NCI-H748 (cell line): ENCODE data around the gene SRMS.
A peak's percentile ranks its signal among the peaks of the same experiment; 100 is the strongest.

Source experiments
- DNase-seq: peaks from one replicate; lab custom pipeline; 2025; ENCODE audit not compliant: unreplicated experiment; lab: John Stamatoyannopoulos, UW

The SRMS gene, protein sequence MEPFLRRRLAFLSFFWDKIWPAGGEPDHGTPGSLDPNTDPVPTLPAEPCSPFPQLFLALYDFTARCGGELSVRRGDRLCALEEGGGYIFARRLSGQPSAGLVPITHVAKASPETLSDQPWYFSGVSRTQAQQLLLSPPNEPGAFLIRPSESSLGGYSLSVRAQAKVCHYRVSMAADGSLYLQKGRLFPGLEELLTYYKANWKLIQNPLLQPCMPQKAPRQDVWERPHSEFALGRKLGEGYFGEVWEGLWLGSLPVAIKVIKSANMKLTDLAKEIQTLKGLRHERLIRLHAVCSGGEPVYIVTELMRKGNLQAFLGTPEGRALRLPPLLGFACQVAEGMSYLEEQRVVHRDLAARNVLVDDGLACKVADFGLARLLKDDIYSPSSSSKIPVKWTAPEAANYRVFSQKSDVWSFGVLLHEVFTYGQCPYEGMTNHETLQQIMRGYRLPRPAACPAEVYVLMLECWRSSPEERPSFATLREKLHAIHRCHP

DNA sequence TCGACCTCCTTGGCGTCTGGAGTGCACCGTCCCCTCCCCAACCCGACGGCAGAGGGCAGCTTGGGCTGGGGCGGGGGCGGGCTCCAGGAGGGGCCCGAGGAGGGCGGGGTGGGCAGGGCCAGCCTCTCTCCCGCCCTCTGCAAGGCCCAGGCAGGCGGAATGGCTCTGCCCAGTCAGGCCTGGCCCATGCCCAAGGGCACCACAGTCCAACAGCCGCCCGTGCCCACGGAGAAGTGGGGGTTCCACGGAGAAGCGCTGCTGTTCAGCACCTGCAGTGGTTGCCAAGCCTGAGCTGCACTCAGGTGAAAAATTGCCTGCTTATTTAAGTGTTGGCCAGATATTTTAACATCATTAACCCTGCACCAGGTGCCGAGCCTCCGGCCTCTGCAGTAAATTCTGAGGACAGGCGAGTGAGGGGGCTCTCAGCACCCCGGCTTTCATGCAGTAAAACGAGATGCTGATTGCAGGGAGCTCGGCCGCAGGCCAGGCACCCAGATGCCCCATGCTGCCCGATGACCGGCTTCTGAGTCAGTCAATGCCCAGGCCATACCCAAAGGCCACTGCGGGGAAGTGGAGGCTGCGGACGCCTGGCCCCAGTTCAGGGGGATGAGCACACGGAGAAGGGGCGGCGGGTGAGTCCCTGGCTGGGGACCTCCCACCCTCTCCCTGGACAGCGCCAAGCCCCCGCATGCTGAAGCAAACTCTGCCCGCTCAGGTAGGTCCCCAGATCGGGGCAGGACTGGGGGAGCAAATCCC lies at the start of gene SRMS:
Gene SRMS, minus strand, starts transcription at position 25 of the 756 bp plus-strand sequence. CDS start 286 bp downstream, outside the sequence.
- no peak for DNase-seq

- no peak for DNase-seq
Measured at GRCh38 chr20:63596423-63596822, 48.9 kb upstream of the SRMS start.

DNA sequence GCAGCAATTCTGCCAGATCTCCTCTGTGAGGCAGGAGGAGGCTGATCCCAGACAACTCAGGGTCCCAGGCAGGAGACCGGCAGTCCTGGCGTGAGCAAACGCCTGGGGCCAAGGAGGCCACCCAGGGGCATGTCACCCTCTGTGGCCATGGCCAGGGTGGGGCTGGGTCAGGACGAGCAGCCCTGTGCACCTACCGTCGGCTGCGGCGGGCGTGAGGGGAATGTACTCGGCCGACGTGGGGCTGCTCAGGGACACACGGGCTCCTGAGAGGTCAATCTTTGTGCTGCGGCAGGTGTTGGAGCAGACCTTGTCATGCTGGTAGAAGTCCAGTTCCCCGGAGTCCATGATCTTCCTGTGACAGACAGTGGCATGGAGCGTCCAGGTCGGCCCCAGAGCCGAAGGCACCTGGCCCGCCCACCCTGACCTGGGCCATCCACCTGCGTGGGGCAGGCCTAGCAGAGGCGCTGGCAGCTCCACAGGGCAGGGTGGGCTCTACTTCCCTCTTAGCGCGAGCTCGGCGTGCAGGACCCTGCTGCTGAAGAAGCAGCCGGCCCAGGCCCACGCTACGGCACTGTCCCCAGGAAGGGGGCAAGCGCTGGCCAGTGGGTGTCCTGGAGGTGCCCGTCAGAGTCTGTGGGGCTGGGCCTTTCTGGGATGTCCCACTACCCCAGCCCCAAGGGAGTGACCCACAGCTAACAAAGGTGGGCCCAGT lies 48.0 kb upstream of the SRMS start:
- no peak for DNase-seq

DNA sequence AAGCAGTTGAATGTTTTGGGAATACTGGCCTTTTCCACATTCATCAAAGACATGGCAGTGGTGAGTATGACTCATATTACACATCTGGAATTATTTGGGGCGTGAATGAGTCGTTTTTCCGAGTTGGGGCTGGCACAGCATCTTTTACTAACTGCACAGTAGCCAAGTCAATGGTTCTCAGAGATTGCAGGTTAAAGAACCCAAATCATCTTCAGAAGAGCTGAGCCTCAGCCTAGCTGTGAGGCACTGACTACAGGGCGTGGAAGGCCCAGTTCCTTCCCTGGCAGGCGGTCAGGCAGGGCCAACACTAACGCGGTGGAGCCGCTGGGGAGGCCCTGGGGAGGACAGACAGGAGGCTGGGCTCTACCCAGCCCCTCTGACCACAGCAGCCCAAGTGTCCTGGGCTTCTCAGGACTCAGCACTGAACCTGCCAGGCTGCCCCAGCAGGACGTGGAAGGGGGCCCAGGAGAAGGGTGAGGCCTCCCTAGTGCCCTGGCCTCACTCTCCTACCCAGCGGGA lies 46.6 kb upstream of the SRMS start:
- DNase-seq = no peak

DNA sequence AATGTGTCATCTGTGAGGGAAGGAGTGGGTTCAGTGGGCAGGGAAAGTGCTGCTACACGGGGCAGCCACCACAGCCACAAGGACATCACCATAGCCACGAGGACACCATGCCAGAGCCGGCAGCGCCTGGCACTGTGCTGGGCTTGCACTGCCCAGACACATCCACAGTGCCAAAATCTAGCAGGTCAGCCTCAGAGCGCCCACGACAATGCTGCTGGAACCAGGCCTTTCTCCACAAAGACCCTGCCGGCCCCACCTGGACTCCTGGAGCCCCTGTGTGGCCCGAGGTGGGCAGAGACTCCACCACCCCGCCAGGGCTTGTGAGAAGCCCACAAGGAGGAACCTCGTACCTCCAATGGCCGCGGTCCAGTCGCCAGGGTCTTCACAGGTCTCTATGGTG lies 45.1 kb upstream of the SRMS start:
- DNase-seq = no peak

- DNase-seq = no peak
Measured at GRCh38 chr20:63591786-63592355, 44.3 kb upstream of the SRMS start.

- DNase-seq = no peak
Measured at GRCh38 chr20:63591147-63591533, 43.6 kb upstream of the SRMS start.

GRCh38 chr20:63590218-63591146 lies 42.9 kb upstream of the SRMS start:
- DNase-seq = no peak

DNA sequence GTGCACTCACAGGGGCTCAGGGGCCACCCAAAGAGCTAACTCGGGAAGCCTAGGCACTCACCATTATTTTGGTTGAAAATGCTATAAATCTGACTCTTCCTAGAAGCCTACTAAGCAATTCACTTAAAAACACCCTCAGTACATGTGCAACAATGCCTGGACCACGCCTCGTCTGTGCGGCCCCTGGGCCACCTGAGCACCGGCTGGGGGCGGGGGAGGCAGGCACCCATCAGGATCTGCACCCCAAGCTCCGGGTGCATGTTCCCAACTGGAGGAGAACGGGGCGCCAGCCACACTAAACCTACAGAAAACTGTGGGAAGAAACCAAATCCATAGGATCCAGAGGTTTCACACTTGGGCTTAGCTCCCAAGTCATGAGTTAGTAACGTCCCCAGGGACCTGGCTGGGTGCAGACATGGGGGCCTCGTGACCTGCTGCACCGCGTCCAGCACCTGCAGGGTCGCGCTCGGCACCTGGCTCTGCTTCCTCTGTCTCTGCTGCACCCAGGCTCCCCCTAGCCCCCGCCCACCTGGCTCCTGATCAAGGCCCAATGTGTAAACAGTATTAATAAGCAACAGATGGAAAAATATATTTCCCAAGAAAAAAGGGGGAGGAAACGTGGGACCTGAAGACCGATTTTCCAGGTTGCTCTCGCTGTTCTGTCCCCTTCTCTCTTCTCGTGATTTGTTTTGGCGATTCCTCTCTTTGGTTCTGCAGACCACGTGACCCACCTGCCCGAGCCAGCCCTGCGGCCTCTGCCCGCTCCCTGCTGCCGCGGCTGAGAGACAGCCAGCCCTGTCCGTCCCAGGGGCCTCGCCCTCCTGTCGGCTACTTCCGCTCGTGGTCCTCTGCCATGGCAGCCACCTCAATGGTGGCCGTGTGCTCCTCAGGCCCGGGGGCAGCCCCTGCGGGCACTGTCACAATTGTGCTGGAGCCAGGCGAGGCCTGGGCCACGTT lies 42.0 kb upstream of the SRMS start:
- DNase-seq = no peak

GRCh38 chr20:63588641-63589041 lies 41.1 kb upstream of the SRMS start:
- DNase-seq = no peak

- DNase-seq = no peak
Measured at GRCh38 chr20:63587776-63588591, 40.4 kb upstream of the SRMS start.

DNA sequence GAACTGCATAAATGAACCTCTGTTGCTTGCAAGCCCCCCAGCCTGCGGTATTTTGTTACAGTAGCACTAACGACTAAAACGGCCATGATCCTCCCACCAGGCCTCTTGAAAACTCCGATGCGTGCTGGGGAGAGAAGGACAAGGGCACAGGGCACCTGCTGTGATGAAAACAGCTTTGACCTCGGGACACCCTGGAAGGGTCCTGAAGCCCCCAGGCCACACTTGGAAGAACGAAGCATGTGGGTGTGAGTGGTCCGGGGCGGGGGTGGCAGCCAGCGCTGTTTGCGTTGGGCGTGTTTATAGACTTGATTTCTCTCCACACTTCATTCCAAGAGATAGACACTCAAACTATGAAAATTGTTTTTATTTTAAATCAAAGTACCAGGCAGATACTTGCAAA lies 39.7 kb upstream of the SRMS start:
- no peak for DNase-seq

- no peak for DNase-seq
Measured at GRCh38 chr20:63586797-63587196, 39.2 kb upstream of the SRMS start.

DNA sequence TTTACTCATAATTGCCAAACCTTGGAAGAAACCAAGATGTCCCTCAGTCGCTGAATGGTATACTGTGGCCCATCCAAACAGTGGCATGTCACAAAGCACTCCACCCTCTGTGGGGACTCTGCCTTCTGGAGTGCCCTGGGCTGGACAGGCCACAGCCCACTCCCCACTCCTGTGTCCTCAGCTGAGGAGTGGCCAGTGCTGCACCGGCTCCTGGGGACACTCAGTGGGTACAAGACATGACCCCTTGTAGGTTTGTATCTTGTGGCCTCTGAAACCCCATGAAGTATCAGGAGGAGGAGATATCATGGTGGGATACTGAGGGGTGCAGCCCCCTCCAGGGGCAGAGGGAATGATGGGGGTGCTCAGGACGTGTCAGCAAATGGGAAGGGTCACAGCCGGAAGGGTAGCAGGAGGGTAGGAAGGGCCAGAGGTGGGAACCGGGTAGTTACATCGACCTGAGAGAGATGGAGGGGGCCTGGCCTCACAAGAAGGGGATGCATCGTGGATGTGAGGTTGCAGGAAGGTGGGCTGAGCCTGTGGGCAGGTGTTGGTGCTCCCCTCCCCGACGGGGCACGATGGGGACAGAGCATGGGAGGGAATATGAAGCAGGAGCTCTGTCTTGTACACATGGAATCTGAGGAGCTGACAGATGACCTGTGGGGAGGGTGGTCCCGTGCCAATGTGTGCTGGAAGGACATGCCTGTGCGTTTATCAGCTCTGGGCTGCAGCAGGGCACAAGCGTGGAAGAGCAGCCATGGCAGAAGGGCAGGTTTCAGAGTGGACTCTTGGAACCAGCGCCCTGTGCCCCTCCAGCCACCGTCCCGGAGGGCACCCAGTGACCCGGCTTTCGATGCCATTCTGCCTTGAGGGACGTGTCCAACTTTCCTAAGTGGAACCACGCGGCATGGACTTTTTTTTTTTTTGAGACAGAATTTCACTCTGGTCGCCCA lies 38.3 kb upstream of the SRMS start:
- DNase-seq = no peak

GRCh38 chr20:63582382-63583063 lies 35.0 kb upstream of the SRMS start:
- no peak for DNase-seq

DNA sequence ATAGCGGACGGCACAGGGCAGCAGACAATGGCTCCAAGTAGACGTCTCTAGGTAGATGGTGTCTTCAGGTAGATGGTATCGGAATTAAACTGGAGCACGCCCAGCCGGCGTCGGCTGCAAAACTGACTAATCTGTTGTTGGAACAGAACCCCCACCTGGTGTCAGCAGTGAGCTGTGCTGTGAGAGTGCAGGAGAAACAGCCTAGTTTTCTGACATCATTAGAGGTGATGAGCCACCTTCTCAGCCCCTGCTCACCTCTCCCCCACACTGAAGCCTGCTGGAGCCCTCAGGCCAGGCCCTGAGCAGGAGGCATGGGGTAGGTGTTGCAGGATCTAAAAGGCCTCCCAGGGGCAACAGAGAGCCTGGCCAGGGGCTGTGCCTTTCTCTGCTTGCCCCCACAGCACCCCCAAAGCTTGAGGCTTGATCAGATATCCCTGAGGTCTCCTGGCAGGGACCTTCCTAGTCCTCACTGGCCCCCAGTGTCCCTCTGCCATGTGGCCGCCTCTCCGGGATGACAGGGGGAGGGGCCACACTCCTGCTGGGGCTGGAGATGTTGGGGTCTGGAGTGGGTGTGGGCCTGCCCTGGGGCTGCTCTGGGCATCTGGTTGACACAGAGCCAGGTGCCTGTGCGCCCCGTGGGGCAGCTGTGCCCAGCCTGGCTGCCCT lies 33.4 kb upstream of the SRMS start:
- DNase-seq = peak; percentile 19
